Ascending aorta (tissue), 2 donors: ENCODE results near the gene ZNF429. TPM values are rescaled to one million over a fixed set of nuclear protein-coding genes. Genes with fewer than 3 reads are reported as not detected.

ENCODE experiments used
- DNase-seq, 2 donors: peaks; one replicate each; pipeline ENCODE4 v3.0.0-alpha.2; 2019; ENCODE audit warnings: low spot score in 2 of 2
- H3K27ac ChIP-seq, 2 donors: fragments of 200-600 bp; sonication (generic); one replicate each; pipeline ENCODE4 v1.5.1; 2016 to 2017; ENCODE audit warnings: mild to moderate bottlenecking in 1 of 2
- H3K27me3 ChIP-seq: fragments of 200-600 bp; sonication (generic); one replicate; pipeline ENCODE4 v1.5.1; 2017
- H3K36me3 ChIP-seq, 2 donors: fragments of 200-600 bp; sonication (generic); one replicate each; pipeline ENCODE4 v1.5.1; 2016
- H3K4me1 ChIP-seq, 2 donors: fragments of 200-600 bp; sonication (generic); one replicate each; pipeline ENCODE4 v1.5.1; 2016 to 2017; ENCODE audit warnings: mild to moderate bottlenecking in 1 of 2
- H3K4me3 ChIP-seq, 2 donors: fragments of 200-600 bp; sonication (generic); one replicate each; pipeline ENCODE4 v1.5.1; 2016 to 2017; ENCODE audit warnings: mild to moderate bottlenecking in 1 of 2
- H3K9me3 ChIP-seq, 2 donors: fragments of 200-600 bp; sonication (generic); one replicate each; pipeline ENCODE4 v1.5.1; 2016
- CTCF ChIP-seq, 3 experiments: fragments of 200-600 bp in 2 of 3; fragments of 450-650 bp in 1 of 3; sonication (generic) in 2 of 3; IDR thresholded peaks; one replicate each; pipeline ENCODE4 v1.5.1; 2016 to 2019; ENCODE audit warnings: antibody characterized with exemption in 3 of 3, mild to moderate bottlenecking in 1 of 3, moderate library complexity in 1 of 3
- intact Hi-C: fragments of 100-400 bp; cut with DNase I; formaldehyde crosslinking; loops from one replicate; pipeline ENCODE4 v1.15.1; 2023
- total RNA-seq: library from RNA; depleted of rRNA; stranded (reverse); fragments of >200 nt; gene quantifications from one replicate; pipeline ENCODE4 v1.1.0, GENCODE V29; 2016

ZNF429 gene
- total RNA-seq, 1 donor from 2014 or later: 1.9 TPM

- Histone ChIP-seq H3K4me1 (no peaks in the 10 kb centered on the region), H3K27ac (no peak overlapping the region), H3K4me3 (no peak overlapping the region), H3K9me3 (no peaks in the 10 kb centered on the region), H3K36me3 (no peaks in the 10 kb centered on the region), H3K27me3 (no peaks in the 10 kb centered on the region)
- DNase-seq: no peak
- TF ChIP-seq CTCF (IDR thresholded peaks at IDR 0.05): no peak
- intact Hi-C loops: loop anchor here (5.0 kb wide), 3 partner anchors 47 to 282 kb away; no protein-coding TSS in a partner anchor
These were observed 20.8 kb upstream of the ZNF429 start for GRCh38 chr19:21484631-21485030.

GRCh38 chr19:21485926-21486325 is 19.5 kb upstream of the ZNF429 start:
- Histone ChIP-seq H3K36me3 (no peaks in the 10 kb centered on the region), H3K4me3 (no peak overlapping the region), H3K27ac (no peak overlapping the region), H3K9me3 (no peaks in the 10 kb centered on the region), H3K27me3 (no peaks in the 10 kb centered on the region), H3K4me1 (no peaks in the 10 kb centered on the region)
- no peak for DNase-seq
- TF ChIP-seq CTCF (IDR thresholded peaks at IDR 0.05): no peak
- intact Hi-C loops: no loop called here

- DNase-seq: no peak
- Histone ChIP-seq H3K4me3 (no peak overlapping the region), H3K4me1 (no peaks in the 10 kb centered on the region), H3K36me3 (no peaks in the 10 kb centered on the region), H3K27me3 (no peaks in the 10 kb centered on the region), H3K27ac (no peak overlapping the region), H3K9me3 (no peaks in the 10 kb centered on the region)
- intact Hi-C loops: no loop called here
- no peak for TF ChIP-seq CTCF (IDR thresholded peaks at IDR 0.05)
These were observed 17.4 kb upstream of the ZNF429 start for GRCh38 chr19:21487969-21488368.

GRCh38 chr19:21491146-21491545 is 14.3 kb upstream of the ZNF429 start:
- intact Hi-C loops: no loop called here
- no peak for TF ChIP-seq CTCF (IDR thresholded peaks at IDR 0.05)
- H3K36me3 ChIP-seq: no peaks in the 10 kb centered on the region
- no peaks in the 10 kb centered on the region for H3K4me1 ChIP-seq
- no peak for DNase-seq
- H3K27me3 ChIP-seq: no peaks in the 10 kb centered on the region
- H3K4me3 ChIP-seq: no peak overlapping the region
- no peaks in the 10 kb centered on the region for H3K9me3 ChIP-seq
- no peak overlapping the region for H3K27ac ChIP-seq

GRCh38 chr19:21492947-21493906 is 12.2 kb upstream of the ZNF429 start:
- Histone ChIP-seq H3K27me3 (no peaks in the 10 kb centered on the region), H3K4me1 (no peaks in the 10 kb centered on the region), H3K36me3 (no peaks in the 10 kb centered on the region), H3K27ac (no peak overlapping the region), H3K9me3 (no peaks in the 10 kb centered on the region), H3K4me3 (no peak overlapping the region)
- intact Hi-C loops: no loop called here
- DNase-seq: no peak
- TF ChIP-seq CTCF (IDR thresholded peaks at IDR 0.05): no peak
